ENCODE data around the gene HYAL3.
A peak's percentile ranks its signal among the peaks of the same experiment; 100 is the strongest.
"Not testable (repeated sequence)": the region's sequence is repeated elsewhere in the genome, so short reads cannot be mapped to it uniquely, and the experiment has no call there.

The HYAL3 gene

DNA sequence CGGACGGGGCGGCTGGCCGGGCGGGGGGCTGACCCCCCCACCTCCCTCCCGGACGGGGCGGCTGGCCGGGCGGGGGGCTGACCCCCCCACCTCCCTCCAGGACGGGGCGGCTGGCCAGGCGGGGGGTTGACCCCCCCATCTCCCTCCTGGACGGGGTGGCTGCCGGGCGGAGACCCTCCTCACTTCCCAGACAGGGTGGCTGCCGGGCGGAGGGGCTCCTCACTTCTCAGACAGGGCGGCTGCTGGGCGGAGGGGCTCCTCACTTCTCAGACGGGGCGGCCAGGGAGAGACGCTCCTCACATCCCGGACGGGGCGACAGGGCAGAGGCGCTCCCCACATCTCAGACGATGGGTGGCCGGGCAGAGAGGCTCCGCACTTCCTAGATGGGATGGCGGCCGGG, 12.8 kb upstream of the HYAL3 start:
- DNase-seq = not testable (repeated sequence)

DNA sequence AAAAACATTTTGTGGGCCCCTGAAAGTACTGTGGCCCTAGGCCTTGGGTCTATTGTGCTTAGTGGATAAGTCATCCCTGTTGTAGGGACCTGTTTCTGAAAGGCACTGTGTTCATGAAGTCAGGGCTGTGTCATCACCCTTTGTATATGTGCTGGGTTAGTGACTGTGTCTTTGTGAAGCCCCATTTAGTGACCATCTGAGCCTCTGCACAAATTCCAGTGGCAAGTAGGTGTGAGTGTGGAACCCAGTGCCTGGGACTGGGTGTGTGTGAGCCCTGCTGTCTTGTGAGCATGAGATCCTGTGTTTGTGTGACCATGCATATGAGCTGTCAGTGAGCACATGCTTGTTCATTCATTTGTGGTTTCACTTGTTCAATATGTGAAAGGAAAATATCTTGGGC, 5.4 kb upstream of the HYAL3 start:
- DNase-seq = no peak

DNA sequence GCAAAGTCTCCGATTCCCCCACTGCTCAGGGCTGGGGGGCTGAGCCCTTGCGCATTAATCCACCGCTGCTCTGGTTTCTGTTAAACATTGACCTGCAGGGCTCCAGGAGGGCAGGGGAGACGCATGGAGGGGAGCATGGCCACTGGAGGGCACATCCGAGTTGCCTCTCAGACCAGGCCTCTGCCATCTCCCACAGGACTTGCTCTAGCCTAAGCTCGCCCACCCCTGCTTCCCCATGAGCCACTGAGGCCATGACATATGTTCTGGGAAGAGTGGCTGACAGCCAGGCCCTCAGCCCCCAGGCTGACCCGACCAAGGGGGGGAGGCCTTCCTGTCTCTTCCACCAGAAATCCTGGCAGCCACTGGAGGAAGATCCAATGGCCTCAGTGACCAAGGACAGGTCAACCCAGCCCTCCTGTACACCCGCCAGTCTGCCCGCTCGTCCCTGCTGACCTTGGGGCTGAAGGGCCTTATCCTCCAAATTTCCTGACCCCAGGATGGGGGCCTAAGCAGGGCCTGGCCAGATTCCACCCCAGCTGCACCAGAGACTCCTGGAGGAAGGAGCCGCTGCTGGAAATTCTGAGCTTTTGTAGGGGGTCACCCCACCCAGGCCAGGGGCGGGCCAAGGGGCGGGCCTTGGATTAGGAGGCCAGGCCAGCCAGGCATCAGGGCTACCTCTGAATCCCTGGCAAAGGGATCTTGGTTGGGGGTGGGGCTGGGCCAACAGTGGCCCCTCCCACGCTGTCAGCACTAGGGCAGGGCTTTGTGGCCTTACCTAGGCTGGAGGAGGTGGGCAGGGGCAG, 4.0 kb upstream of the HYAL3 start, which contains the start of gene HYAL1:
Gene HYAL1 (minus strand): TSS at position 562 of the 803 bp plus-strand sequence. CDS start 618 bp downstream, outside the sequence.
- no peak for DNase-seq

DNA sequence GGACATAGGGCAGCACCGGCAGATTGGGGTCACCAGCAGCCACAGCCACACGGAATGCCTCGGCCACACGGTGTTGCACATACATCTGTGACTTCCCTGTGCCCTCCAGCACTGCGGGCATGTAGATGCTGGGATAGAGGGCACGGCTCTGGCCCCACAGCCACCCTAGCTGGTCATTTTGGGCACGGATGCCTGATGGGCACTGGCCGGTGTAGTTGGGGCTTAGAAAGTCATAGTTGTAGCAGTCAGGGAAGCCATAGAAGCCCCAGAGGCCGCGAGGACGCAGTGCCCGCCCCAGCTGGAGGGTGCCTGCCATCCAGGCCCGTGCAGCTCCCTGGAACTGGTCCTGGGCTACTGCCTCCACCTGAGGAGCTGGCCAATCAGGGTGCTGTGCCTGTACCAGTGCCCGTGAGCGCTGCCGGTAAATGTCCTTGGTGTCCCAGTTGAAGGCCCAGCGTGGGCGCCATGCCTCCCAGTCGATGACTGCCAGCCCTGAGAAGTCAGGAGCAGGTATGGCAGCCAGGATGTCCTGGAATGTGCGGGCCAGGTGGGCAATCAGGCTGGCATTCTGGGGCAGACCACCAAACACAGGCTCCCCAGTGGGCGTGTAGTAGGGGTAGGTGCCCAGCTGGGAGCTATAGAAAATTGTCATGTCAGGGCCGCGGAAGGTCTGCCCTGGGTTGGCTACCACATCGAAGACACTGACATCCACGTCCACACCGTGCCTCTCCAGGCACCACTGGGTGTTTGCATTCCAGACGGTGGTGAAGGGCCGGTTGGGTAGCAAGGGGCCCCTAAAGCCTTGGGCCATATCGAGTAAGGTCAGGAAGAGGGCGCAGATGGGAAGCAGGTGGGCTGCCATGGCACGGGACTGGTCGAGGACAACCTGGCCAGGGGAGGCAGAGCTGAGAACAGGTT, 3.1 kb upstream of the HYAL3 start:
- no peak for DNase-seq

DNA sequence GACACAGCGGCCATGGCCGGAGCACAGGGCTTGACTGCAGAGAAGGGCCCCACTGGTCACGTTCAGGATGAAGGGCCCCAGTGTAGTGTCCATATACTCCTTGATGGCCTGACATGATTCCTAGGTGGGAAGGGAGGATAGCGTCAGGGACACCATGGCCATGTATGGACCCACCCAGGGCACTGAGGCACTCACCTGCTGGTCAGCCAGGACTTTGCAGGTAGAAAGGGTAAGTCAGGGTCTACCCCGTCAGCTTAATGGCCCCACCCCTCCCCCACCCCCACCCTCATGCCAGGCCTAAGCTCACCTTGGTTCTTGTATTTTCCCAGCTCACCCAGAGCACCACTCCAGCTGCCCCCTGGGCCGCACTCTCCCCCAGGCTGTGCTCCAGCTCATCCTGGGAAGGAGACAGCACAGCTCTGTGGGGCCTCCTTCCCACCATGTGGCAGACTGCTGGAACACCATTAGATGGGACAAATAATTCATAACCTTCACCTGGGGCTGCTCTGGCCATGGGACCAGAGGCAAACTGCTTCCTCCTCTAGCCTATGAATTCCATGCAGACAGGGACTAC, 1.6 kb upstream of the HYAL3 start:
- DNase-seq = no peak

DNA sequence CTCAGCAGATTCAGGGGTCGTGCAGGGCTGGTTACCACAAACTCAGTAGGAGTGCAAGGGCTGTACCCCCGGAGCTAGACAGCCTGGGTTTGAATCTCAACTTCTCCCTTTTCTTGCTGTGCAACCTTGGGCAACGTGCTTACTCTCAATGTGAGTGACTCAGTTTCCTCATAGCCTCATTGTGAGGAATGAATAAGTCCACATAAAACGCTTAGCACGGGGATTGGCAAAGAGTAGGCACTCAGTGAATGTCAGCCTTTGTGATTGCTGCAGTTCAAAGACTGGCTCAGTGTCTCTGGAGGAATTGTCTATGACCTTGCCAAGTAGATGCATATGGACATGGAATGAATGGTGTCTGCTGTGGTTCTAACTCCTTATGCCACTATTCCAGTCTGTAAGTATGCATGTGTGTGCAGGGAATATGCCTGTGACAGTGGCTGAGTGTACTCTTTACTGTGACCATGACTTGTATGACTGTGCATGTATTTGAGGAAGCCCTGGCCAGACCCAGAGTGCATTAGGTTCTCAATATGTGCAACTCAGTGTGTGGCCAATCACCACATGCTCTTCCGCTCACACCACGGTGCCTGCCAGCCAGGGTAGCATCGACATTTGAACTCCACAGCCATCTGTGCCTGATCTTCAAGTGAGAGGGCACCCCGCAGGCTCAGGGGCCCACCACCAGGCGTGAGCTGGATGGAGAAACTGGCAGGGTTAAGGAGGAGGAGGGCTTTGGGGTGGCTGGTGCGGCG, 900 bp upstream of the HYAL3 start:
- no peak for DNase-seq

DNA sequence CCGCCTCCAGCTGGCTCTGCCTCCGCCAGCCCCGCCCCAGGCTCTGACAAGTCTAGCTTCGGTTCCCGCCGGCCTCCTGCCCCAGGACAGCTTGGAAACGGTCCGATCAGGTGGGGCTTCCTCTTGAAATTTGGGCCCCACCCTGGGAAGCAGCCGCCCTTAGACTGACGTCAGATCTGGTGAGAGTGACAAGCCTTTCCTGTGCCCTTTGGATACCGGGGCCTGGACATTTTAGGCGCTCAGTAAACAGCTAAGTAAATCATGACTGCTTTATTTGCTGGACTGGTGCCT, 378 bp upstream of the HYAL3 start:
- DNase-seq = no peak

DNA sequence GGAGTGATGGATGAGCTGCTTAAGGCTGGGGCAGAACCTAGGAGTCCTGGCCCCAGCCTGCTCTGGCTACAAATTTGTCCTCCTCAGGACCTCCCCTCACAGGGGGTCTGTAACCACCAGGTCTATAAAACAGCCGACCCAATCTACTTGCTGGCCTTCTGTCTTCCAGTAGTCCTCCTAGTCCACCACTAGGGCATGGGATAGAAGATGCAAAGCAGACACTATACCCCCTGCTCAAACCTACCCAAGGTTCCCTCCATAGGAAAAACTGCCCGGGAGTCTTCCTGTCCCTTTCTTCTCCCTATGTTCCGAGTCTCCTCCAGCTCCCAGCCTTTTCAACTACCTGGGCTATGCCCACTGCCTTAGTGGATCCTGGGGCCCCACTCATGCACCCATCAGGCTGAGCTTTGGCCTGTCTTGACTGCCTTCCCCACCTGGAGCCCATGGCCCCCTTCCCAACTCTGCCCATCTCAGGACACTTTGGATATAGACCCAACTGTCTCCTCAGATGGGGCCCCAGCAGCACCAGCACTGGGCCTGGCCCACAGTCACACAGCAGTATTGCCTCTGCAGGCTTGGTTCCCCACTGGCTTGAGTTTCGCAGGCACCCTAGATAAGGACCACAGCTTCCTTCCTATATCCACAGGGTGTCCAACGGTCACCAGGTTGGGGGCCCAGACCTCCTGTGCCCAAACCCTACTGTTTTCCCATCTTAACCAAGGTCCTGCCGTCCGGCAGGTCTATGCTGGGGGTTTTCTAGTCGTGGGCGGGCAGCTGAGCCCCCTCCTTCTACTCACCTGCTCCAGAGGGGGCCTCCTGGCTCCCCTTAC, 1.1 kb downstream of the HYAL3 start:
- DNase-seq = no peak

DNA sequence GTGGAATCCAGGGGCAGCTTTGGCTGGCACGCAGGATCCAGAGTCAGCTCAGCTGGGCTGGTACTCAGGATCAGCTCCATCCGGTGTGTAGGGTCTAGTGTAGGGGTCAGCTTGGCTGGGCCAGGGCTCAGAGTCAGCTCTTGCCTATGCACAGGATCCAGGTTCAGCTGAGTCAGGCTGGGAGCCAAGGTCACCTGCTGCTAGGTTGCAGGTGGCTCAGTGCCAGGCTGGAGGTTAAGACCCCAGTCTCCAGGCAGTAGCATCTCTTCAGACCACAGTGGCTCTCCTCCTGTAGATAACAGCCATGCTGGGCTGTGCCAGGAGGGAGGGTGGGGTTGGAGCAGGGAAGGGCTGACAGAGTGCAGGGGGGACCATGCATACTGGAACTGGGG, 1.8 kb downstream of the HYAL3 start:
- no peak for DNase-seq

DNA sequence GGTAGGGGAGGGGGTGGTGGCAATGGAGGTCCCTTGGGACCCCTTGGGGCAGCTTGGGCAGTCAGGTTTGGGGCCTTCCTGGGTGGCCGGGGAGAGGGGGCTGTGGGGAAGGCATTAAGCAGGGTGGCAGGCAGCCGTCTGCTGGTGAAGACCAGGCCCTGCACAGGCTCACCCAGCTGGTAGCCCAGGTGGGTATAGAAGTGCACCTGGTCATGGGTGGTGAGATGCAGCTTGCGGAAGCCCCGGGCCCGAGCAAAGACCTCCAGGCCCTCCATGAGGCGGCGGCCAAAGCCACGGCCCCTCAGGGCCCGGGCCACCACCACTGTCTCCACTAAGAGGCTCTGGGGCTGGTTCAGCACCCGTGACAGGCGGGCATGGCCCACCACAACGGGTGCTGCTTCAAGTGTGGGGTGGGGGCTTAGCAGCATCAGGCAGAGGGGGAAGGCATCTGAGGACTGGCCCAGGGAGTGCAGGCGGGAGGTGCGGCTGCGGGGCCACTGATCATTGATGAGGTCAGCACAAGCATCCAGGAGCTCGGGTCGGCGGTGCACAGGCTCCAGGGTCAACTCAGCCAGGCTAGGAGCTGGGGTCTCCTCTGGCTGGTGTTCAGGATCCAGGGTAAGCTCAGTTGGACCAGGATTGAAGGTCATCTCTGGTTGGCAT, 2.4 kb downstream of the HYAL3 start:
- no peak for DNase-seq

DNA sequence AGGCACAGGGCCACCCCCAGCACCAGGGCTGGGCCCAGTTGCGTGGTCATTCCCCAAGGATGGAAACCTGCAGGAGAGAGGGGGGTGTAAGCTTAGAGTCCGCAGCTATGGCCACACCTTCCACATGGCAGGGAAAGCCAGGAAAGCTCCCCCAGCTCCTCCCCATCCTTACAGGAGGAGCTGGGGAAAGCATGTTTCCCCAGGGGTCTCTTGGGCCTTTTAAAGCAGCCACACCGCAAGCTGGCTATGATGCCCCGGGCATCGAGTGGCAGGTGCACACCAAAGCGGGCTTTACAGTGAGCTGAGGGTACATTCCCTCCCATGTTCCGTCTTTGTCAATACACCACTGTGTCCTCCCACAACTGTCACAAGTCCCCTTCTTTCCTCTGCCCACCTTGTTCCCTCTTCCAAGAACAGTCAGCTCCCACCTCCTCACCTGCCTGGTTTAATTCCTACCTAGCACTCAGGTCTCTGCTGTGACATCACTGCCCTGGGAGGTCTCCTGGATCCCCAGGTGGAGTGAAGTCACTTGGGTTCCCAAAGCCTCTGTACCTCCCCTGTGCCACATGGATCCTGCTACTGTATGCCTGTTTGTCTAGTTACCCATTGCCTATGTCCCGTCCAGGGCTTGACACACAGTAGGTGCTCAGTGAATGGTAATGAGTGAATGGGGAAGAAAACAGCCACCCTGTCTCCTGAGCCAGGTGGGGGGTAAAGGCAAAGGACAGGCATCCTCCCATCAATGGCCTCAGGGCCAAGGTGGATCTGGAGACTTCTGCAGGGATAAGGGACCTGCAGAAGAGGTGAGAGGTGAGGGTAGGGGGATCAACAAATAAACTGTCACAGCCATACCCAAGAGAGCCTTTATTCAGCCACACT, 3.4 kb downstream of the HYAL3 start:
- no peak for DNase-seq

DNA sequence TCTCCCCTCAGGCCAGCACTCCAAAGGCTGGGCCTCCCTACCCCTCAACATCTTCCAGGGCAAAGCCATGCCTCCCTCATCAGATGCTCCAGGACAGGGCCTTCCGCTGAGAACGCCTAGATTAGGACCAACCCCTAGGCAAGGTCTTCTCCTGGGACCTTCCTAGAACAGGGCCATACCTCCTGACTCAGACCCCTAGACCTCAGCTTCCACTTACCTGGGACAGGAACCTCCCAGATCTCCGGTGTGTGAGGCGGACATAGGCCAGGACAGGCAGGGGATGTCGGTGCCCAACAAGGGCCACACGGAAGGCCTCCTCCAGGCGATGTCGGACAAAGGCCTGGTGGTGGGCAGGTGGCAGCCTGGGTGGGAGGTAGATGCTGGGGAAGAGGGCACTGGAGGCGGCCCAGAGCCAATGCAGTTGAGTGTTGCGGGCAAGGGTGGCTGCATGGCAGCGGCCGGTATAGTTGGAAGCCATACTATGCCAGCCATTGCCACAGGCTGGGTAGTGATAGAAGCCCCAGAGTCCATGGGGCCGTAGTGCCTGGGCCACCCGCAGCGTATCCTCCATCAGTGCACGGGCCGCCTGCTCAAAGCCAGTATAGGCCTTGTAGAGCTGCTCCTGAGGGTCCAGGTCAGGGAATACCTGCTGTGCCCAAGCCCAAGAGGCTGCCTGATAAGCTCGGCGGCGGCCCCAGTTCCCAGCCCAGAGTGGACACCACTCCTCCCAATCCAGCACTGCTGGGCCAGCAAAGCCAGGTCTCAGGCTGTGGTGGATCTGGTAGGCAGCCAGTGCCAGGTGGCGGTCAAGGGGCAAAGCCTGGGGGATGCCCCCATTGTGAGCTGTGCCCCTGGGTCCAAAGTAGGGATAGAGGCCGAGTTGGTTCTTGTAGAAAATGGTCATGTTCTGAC, 4.5 kb downstream of the HYAL3 start:
- DNase-seq = no peak

DNA sequence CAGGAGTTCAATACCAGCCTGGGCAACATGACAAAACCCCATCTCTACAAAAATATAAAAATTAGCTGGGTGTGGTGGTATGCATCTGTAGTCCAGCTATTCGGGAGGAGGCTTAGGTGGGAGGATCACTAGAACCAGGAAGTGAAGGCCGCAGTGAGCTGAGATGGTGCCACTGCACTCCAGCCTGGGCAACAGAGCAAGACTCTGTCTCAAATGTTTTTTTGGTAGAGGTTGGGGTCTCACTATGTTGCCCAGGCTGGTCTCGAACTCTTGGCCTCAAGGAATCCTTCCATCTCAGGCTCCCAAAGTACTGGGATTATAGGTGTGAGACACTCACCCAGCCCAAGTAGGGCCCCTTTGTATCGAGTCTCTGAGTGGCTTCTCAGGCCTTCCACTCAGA, 5.1 kb downstream of the HYAL3 start:
- no peak for DNase-seq

DNA sequence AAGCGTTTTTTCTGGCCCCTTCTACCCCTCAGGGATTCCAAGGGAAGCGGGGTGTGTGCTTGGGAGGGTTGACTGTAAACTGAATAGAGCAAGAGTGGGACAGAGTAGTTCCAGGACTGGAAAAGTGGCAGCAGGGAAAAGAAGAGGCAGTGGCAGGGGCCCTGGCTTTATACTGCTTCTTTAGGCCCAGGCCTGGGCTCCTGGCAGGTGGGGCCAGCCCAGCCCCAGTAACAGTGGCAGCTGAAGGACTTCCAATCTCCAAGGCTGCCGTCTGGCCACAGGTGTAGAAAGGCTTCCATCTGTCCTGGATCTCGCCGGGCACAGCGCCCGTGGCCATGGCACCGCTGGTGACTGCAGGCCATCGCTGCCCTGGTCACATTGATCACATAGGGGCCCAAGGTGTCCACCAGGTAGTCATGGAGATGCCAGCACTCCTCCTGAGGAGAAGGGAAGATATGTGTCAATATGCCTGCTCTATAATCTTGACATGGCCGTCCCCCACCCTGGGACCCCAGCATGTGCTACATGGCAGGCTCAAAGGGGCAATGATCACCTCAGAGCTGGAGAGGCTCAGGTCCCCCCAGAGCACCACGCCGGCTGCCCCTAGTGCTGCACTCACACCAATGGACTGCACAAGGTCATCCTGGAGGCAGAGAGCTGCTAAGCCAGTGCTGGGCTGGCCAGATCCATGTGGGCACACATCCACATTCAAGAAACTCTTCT, 6.0 kb downstream of the HYAL3 start:
- DNase-seq = no peak

DNA sequence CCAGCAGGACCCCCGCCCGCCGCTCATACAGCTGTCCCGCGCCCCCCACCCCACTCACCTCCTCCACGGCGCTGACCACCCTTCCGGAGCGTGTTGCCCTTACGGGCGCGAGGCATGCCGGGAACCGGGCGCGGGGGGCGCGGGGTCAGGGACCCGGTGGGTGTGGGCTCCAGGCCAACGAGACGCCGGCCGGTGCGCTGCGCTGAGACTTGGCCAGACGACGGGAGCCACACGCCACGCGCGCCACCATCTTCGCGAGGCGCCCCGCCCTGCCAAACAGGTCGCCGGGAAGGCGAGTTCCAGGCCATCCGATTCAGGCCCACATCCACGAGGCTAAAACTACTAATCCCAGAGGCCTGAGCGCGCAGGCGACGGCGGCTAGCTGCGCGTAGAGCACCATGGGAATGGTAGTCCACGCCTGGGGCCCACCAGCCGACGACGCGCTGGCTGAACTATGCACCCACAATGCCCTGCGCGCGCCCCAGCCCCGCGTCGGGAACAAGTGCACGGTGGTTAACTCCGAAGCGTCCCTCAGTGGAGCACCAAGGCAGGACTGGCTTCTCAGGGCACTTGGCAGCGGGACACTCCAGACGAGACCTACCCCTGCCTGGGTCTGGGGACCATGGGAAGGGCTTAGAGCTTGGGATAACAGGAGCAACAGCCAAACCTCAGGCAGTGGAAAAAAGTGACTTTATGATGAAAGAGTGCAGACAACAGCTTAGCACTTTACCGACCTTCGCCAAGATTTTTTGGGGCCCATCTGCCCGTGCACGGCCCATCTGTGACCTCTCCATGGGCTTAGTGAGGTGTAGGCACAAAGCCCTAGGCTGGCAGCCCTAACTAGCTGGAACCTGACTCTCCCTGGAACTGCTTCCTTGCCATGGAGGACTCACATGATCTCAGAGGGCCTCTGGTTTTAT, 6.8 kb downstream of the HYAL3 start, which contains the start of gene IFRD2:
Gene IFRD2 (minus strand): TSS at position 271 of the 920 bp plus-strand sequence. CDS start 155 bp downstream, at position 116.
- DNase-seq = peak; percentile 86

DNA sequence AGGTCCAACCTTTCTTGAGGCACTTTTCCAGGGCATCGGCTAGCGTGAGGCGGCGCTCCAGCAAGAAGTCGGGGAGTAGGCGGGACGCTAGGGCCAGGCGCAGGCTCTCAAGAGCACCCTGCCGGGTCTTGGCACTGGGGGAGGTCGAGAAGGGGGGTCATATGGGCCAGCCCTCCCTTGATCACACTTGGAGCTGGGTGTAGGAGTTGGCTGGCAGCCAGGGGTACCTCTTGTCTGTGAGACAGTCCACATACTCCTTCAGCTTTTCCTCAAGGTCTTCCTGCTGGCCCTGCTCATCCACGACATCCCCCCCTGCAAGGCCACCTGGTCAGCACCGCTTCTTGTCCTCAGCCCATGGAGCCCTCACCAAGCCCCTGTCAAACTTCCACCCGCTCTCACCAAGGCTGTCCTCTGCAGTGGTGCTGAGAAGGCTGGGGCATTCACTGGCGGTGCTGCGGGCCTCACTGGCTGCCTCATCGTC, 9.0 kb downstream of the HYAL3 start:
- no peak for DNase-seq

DNA sequence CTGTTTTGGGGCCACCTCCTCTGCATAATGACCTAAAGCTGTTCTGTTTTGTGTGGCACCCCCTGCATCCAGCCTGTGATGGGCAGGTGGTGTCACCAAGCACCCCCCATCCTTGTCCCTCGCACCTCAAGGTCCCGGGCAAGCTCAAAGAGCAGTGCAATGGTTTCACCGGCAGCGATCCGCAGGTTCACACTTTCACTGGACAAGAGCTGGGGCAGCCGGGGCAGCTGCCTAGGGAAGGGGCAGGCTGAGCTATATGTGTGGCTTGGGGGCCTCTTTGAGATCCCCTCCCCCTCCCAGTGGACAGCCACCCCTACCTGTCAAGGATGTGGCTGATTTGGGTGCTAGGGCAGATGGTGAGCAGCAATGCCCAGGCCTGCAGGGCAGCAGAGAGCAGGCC, 10.1 kb downstream of the HYAL3 start:
- no peak for DNase-seq

Measured in NCI-H2029 (cell line).